ENCODE data around the gene BTRC.

GRCh38 chr10:101393378-101393777, 39.4 kb downstream of the BTRC start:
- TF ChIP-seq CTCF (conservative IDR thresholded peaks at IDR 0.05; ENCODE audit: low read depth, low read length) = no peak
- TF ChIP-seq EZH2phosphoT487 (IDR thresholded peaks at IDR 0.05; ENCODE audit: borderline replicate concordance, low read length) = no peak

Measured in PC-3 (cell line).